C4-2B (cell line): Measurements from ENCODE around the gene PI4K2A.

Experiments
- ZFX ChIP-seq: fragments of 450-650 bp; IDR thresholded peaks from 2 replicates; pipeline ENCODE4 v1.6.1; 2017
- TF ChIP-seq, protein P1 (sequence below): fragments of 450-650 bp; conservative IDR thresholded peaks from 2 replicates; pipeline ENCODE4 v1.5.1; 2017; ENCODE audit warnings: mild to moderate bottlenecking

DNA sequence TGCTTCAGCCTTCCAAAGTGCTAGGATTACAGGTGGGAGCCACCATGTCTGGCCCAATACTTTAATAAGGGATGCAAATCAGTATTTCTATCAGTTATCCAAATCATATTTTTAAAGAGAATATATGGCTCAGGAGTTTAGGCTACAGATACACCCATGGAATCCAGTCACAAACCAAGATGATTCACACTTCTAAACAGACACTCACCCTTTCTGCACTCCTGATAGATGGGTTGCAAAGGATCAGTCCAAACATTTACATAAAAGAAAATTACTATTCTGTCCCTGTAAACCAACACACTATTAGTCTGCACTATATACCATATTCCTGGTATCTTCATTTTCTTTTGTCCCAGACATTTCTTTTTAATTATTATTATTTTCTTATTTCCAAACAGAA, 9.4 kb upstream of the PI4K2A start:
- TF ChIP-seq, protein P1, sequence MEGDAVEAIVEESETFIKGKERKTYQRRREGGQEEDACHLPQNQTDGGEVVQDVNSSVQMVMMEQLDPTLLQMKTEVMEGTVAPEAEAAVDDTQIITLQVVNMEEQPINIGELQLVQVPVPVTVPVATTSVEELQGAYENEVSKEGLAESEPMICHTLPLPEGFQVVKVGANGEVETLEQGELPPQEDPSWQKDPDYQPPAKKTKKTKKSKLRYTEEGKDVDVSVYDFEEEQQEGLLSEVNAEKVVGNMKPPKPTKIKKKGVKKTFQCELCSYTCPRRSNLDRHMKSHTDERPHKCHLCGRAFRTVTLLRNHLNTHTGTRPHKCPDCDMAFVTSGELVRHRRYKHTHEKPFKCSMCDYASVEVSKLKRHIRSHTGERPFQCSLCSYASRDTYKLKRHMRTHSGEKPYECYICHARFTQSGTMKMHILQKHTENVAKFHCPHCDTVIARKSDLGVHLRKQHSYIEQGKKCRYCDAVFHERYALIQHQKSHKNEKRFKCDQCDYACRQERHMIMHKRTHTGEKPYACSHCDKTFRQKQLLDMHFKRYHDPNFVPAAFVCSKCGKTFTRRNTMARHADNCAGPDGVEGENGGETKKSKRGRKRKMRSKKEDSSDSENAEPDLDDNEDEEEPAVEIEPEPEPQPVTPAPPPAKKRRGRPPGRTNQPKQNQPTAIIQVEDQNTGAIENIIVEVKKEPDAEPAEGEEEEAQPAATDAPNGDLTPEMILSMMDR, result no peak
- TF ChIP-seq ZFX, result no peak
